Fibroblast of lung (primary cell): Measurements from ENCODE around the gene NIPSNAP2. TPM values are rescaled to one million over a fixed set of nuclear protein-coding genes. Genes with fewer than 3 reads are reported as not detected.
"Not testable (repeated sequence)": the region's sequence is repeated elsewhere in the genome, so short reads cannot be mapped to it uniquely, and the experiment has no call there.

Experiments
- DNase-seq, 2 donors: peaks; one replicate each; pipeline versions ENCODE4 v3.0.0 to v3.0.0-alpha.2; 2010; ENCODE audit warnings: low read depth in 2 of 2
- H2AFZ ChIP-seq: 2 replicates; pipeline ENCODE4 v1.5.1; 2012; ENCODE audit warnings: low read length, control low read depth, inconsistent platforms
- H3K27ac ChIP-seq: 2 replicates; pipeline ENCODE4 v1.5.1; 2011; ENCODE audit warnings: low read length, control low read depth; ENCODE audit not compliant: insufficient read depth
- H3K27me3 ChIP-seq: 2 replicates; pipeline ENCODE4 v1.5.1; 2011; ENCODE audit warnings: mild to moderate bottlenecking, low read length; ENCODE audit not compliant: control insufficient read depth, insufficient read depth
- H3K36me3 ChIP-seq: 2 replicates; pipeline ENCODE4 v1.5.1; 2011; ENCODE audit warnings: low read length; ENCODE audit not compliant: control insufficient read depth, insufficient read depth
- H3K4me1 ChIP-seq: 2 replicates; pipeline ENCODE4 v1.5.1; 2011; ENCODE audit warnings: low read length; ENCODE audit not compliant: control insufficient read depth, insufficient read depth; ENCODE audit errors: extremely low read depth
- H3K4me2 ChIP-seq: 2 replicates; pipeline ENCODE4 v1.5.1; 2011; ENCODE audit warnings: low read length, control low read depth; ENCODE audit not compliant: insufficient read depth; ENCODE audit errors: extremely low read depth
- H3K4me3 ChIP-seq, 4 experiments: fragments of 200-600 bp in 1 of 4; sonication (generic) in 1 of 4; replicated peaks in 1 of 4; 2 replicates each; pipeline ENCODE4 v1.5.1; 2011 to 2016; ENCODE audit warnings: low read length in 4 of 4, low read depth in 3 of 4, mild to moderate bottlenecking in 3 of 4, control low read depth in 2 of 4, inconsistent platforms in 1 of 4, mixed read lengths in 1 of 4; ENCODE audit not compliant: insufficient read depth in 1 of 4; ENCODE audit errors: control extremely low read depth in 1 of 4
- H3K79me2 ChIP-seq: 2 replicates; pipeline ENCODE4 v1.5.1; 2012; ENCODE audit warnings: mild to moderate bottlenecking, low read length, inconsistent platforms; ENCODE audit not compliant: control insufficient read depth, insufficient read depth
- H3K9ac ChIP-seq: 2 replicates; pipeline ENCODE4 v1.5.1; 2011; ENCODE audit warnings: mild to moderate bottlenecking, low read length, control low read depth; ENCODE audit not compliant: insufficient read depth
- H3K9me3 ChIP-seq: 2 replicates; pipeline ENCODE4 v1.5.1; 2012; ENCODE audit warnings: low read depth, low read length; ENCODE audit not compliant: control insufficient read depth, insufficient read depth
- H4K20me1 ChIP-seq: 2 replicates; pipeline ENCODE4 v1.5.1; 2011; ENCODE audit warnings: low read length; ENCODE audit not compliant: control insufficient read depth, insufficient read depth; ENCODE audit errors: extremely low read depth
- CTCF ChIP-seq, 2 donors: IDR thresholded peaks in 1 of 2; conservative IDR thresholded peaks in 1 of 2; 1 replicate in 1 of 2; 2 replicates in 1 of 2; pipeline ENCODE4 v1.5.1; 2011 to 2012; ENCODE audit warnings: low read length in 2 of 2, control low read depth in 1 of 2, inconsistent platforms in 1 of 2, low read depth in 1 of 2, mild to moderate bottlenecking in 1 of 2
- EZH2 ChIP-seq: IDR thresholded peaks from 2 replicates; pipeline ENCODE4 v1.5.1; 2012; ENCODE audit warnings: low read length, control low read depth, mild to moderate bottlenecking; ENCODE audit errors: missing control alignments
- polyA plus RNA-seq, 2 donors: library from polyadenylated mRNA; depleted of rRNA in 1 of 2; stranded (reverse) in 1 of 2; unstranded in 1 of 2; fragments of >200 nt; gene quantifications; 2 replicates each; pipeline ENCODE4 v1.2.1, GENCODE V29; 2011 to 2012; ENCODE audit warnings: missing spikeins in 1 of 2
- total RNA-seq: library from RNA; depleted of rRNA; stranded (reverse); fragments of >200 nt; gene quantifications from 2 replicates; pipeline ENCODE4 v1.2.1, GENCODE V29; 2014

Gene NIPSNAP2
- total and polyA plus RNA-seq, 2 donors (not counting 1 experiment from before 2014, with no cell fraction given) = 42.4 to 65.0 TPM

GRCh38 chr7:56007891-56008290 is 43.5 kb downstream of the NIPSNAP2 start:
- Histone ChIP-seq H3K27me3 (no peaks in the 10 kb centered on the region), H4K20me1 (no peaks in the 10 kb centered on the region), H3K36me3 (no peaks in the 10 kb centered on the region), H3K4me3 (no peak overlapping the region), H3K9me3 (no peaks in the 10 kb centered on the region), H3K27ac (no peak overlapping the region), H3K4me2 (no peak overlapping the region), H2AFZ (no peak overlapping the region), H3K9ac (no peak overlapping the region), H3K79me2 (no peaks in the 10 kb centered on the region), H3K4me1 (no peaks in the 10 kb centered on the region)
- no peak for DNase-seq
- TF ChIP-seq CTCF (conservative IDR thresholded peaks at IDR 0.05 in 1 of 2, IDR thresholded peaks at IDR 0.05 in 1 of 2; ENCODE audit: low read depth in 1 of 2, low read length in 2 of 2) (no peak), EZH2 (no peak)

GRCh38 chr7:56009695-56010094 is 45.3 kb downstream of the NIPSNAP2 start:
- TF ChIP-seq EZH2 = no peak
- no peak for TF ChIP-seq CTCF (conservative IDR thresholded peaks at IDR 0.05 in 1 of 2, IDR thresholded peaks at IDR 0.05 in 1 of 2; ENCODE audit: low read depth in 1 of 2, low read length in 2 of 2)
- Histone ChIP-seq H3K4me3 (no peak overlapping the region), H3K4me1 (no peaks in the 10 kb centered on the region), H2AFZ (no peak overlapping the region), H4K20me1 (no peaks in the 10 kb centered on the region), H3K36me3 (no peaks in the 10 kb centered on the region), H3K27me3 (no peaks in the 10 kb centered on the region), H3K27ac (no peak overlapping the region), H3K79me2 (no peaks in the 10 kb centered on the region), H3K4me2 (no peak overlapping the region), H3K9me3 (no peaks in the 10 kb centered on the region), H3K9ac (no peak overlapping the region)
- peak in 1 of 2 donors; percentile 49 for DNase-seq

- not testable (repeated sequence) for H3K4me2 ChIP-seq, H3K27ac ChIP-seq, H3K9ac ChIP-seq, H3K9me3 ChIP-seq, H2AFZ ChIP-seq, H3K79me2 ChIP-seq, DNase-seq, H4K20me1 ChIP-seq, H3K4me1 ChIP-seq, H3K36me3 ChIP-seq, H3K27me3 ChIP-seq, H3K4me3 ChIP-seq
These were observed 52.6 kb downstream of the NIPSNAP2 start for GRCh38 chr7:56017015-56017414.

- H3K4me1 ChIP-seq = no peaks in the 10 kb centered on the region
- TF ChIP-seq CTCF (conservative IDR thresholded peaks at IDR 0.05 in 1 of 2, IDR thresholded peaks at IDR 0.05 in 1 of 2; ENCODE audit: low read depth in 1 of 2, low read length in 2 of 2) (no peak), EZH2 (no peak)
- no peaks in the 10 kb centered on the region for H3K36me3 ChIP-seq
- no peaks in the 10 kb centered on the region for H3K27me3 ChIP-seq
- H3K9me3 ChIP-seq = no peaks in the 10 kb centered on the region
- no peaks in the 10 kb centered on the region for H4K20me1 ChIP-seq
- no peak overlapping the region for H3K4me3 ChIP-seq
- no peak overlapping the region for H2AFZ ChIP-seq
- no peaks in the 10 kb centered on the region for H3K79me2 ChIP-seq
- no peak overlapping the region for H3K9ac ChIP-seq
- DNase-seq = no peak
- no peak overlapping the region for H3K4me2 ChIP-seq
- no peak overlapping the region for H3K27ac ChIP-seq
These were observed 55.1 kb downstream of the NIPSNAP2 start for GRCh38 chr7:56019501-56019900.
